CD1c-positive myeloid dendritic cell (primary cell): Measurements from ENCODE around the gene NDUFA11.
"Not testable (repeated sequence)": the region's sequence is repeated elsewhere in the genome, so short reads cannot be mapped to it uniquely, and the experiment has no call there.

Experiments used
- DNase-seq: peaks from one replicate; pipeline ENCODE4 v3.0.0-alpha.2; 2016; ENCODE audit errors: extremely low spot score

NDUFA11 gene

GRCh38 chr19:5857203-5858081, 46.1 kb downstream of the NDUFA11 start:
- no peak for DNase-seq

DNA sequence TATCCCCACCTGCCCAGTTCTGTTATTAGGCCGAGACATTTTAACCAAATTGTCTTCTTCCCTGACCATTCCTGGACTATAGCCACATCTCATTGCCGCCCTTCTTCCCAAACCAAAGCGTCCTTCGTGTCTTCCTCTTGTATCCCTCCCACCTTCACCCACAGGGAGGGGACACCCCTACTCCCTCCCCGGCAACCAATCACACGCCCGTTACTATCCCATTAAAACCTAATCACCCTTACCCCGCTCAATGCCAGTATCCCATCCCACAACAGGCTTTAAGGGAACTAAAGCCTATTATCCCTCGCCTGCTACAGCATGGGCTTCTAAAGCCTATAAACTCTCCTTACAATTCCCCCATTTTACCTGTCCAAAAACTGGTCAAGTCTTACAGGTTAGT, 48.4 kb downstream of the NDUFA11 start:
- DNase-seq = not testable (repeated sequence)

- not testable (repeated sequence) for DNase-seq
Observed at GRCh38 chr19:5854121-5854520, 49.5 kb downstream of the NDUFA11 start.

DNA sequence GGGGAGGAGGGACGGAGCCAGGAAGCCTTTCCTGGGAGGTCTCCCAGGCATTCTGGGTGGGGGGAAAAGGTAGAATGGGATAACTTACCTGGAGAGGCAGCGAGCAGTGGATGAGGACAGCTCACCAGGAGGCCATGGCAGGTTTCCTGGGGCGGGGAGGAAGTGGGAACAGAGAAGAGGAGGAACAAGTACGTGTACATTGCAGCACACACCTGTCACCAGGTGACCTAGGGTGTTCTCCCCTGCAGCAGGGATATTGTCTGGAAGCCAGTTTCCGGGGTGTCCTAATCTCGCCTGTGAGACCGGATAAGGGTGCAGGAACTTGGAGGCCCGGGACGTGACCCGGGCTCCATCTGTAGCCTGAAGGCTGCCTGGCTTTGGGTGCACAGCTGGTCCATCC, 52.3 kb downstream of the NDUFA11 start, which contains the start of gene FUT3:
FUT3 (minus strand) TSS at position 148 of the 400 bp plus-strand sequence.
- DNase-seq = no peak

DNA sequence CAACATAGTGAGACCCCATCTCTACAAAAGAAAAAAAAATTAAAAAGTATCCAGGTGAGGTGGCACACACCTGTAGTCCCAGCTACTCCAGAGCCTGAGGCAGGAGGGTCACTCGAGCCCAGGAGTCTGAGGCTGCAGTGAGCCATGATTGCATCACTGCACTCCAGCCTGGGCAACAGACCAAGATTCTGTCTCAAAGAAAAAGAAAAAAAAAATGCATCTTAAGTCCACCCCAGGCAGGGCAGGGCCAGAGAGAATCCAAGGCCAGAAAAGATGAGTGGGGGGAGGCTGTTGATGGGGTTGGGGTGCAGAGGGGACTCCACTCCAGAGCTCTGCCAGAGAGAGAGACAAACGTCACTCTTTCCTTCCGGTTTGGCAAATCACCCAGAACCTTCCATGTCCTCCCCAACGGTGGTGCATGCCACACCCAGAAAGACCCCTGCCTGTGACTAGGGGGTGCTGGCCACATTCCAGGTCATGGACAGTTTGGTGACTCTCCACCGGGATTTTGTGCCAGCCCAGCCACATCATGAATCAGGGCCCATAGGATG, 52.8 kb downstream of the NDUFA11 start:
- DNase-seq = no peak

DNA sequence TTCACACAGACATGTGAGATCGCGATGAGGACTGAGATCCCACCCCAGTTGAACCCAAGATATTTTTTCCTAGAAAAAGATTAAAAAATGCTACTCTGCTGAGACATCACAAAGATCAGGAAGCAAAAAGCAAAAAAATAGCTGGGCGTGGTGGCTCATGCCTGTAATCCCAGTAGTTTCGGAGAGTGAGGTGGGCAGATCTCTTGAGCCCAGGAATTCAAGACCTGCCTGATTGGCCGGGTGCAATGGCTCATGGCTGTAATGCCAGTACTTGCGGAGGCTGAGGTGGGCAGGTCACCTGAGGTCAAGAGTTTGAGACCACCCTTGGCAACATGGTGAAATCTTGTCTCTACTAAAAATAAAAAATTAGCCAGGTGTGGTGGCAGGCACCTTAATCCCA, 53.4 kb downstream of the NDUFA11 start:
- DNase-seq = no peak

DNA sequence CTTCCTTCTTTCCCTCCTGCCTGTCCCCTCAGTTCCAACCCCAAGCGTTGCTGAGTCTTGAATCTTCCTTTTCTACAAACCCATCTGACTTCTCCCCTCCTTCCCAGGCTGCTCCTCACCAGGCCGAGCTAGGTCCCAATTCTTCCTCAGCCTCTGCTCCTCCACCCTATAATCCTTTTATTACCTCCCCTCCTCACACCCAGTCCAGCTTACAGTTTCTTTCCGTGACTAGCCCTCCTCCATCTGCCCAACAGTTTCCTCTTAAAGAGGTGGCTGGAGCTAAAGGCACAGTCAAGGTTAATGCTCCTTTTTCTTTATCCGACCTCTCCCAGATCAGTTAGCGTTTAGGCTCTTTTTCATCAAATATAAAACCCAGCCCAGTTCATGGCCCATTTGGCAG, 55.0 kb downstream of the NDUFA11 start:
- not testable (repeated sequence) for DNase-seq

DNA sequence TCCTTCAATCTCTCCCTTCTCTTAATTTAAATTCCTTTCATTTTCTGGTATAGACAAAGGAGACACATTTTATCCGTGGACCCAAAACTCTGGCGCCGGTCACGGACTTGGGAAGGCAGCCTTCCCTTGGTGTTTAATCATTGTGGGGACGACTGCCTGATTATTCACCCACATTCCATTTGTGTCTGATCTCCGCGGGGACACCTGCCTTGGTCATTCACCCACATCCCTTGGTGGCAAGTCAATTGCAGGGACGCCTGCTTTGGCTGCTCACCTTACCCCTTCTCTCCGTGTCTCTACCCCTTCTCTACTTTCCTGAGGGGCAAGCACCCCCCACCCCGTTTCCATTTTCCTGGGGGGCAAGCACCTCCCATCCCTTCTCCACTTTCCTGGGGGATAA, 55.7 kb downstream of the NDUFA11 start:
- not testable (repeated sequence) for DNase-seq
